Keratinocyte (primary cell): ENCODE results near the gene SH3GLB2.

Source experiments
- EZH2 ChIP-seq: IDR thresholded peaks from one replicate; pipeline ENCODE4 v1.6.1; 2012; ENCODE audit warnings: inconsistent platforms, mild to moderate bottlenecking, low read length, moderate library complexity
- TF ChIP-seq, protein P1 (sequence below), 3 experiments: IDR thresholded peaks in 1 of 3; conservative IDR thresholded peaks in 1 of 3; optimal IDR thresholded peaks in 1 of 3; 2 replicates in 2 of 3; 3 replicates in 1 of 3; pipeline versions ENCODE3 to v1.5.1; 2011; ENCODE audit warnings: low read length in 3 of 3, mild to moderate bottlenecking in 3 of 3, moderate library complexity in 2 of 3, control low read depth in 1 of 3, inconsistent platforms in 1 of 3; ENCODE audit not compliant: insufficient read depth in 2 of 3; ENCODE audit errors: extremely low read depth in 1 of 3

DNA sequence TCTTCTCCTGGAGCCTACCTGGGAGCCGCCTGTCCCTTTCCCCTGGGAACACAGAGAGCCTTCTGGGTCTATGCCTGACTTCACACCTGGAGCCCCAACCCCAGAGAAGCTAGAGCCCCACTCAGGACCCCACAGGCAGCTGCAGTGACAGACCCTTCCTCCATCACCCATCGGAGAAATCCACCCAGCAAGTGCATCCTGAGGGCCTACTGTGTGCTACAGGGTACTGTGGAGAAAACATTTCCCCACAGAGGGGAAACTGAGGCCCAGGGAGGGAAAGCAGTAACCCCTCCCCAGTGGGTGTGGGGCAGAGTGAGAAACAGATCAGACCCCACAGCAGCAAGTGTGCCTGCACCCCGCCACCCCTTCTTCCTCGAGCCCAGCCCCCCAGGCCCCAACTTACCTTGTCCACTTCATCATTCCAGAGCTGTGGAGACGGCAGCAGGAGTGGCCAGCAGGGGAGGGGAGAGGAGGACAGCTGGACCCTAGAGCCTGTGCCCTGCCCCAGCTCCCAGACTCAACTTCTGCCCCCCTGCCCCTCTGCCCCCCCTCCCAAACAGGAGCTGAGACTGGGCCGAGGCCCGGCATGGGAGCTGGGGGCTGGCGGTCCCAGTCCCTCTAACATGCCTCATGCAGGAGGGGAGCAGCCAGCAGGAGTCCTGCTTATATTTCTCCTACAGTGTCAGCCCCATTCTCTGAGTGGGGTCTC is 17.7 kb downstream of the SH3GLB2 start:
- TF ChIP-seq EZH2, result no peak
- TF ChIP-seq, protein P1, sequence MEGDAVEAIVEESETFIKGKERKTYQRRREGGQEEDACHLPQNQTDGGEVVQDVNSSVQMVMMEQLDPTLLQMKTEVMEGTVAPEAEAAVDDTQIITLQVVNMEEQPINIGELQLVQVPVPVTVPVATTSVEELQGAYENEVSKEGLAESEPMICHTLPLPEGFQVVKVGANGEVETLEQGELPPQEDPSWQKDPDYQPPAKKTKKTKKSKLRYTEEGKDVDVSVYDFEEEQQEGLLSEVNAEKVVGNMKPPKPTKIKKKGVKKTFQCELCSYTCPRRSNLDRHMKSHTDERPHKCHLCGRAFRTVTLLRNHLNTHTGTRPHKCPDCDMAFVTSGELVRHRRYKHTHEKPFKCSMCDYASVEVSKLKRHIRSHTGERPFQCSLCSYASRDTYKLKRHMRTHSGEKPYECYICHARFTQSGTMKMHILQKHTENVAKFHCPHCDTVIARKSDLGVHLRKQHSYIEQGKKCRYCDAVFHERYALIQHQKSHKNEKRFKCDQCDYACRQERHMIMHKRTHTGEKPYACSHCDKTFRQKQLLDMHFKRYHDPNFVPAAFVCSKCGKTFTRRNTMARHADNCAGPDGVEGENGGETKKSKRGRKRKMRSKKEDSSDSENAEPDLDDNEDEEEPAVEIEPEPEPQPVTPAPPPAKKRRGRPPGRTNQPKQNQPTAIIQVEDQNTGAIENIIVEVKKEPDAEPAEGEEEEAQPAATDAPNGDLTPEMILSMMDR (optimal IDR thresholded peaks at IDR 0.05 in 1 of 3, IDR thresholded peaks at IDR 0.05 in 1 of 3, conservative IDR thresholded peaks at IDR 0.05 in 1 of 3; ENCODE audit: extremely low read depth in 1 of 3, insufficient read depth in 2 of 3, low read length in 3 of 3), result no peak
